ENCODE data around the gene MAPT.
"Not testable (repeated sequence)": the region's sequence is repeated elsewhere in the genome, so short reads cannot be mapped to it uniquely, and the experiment has no call there.

MAPT gene

DNA sequence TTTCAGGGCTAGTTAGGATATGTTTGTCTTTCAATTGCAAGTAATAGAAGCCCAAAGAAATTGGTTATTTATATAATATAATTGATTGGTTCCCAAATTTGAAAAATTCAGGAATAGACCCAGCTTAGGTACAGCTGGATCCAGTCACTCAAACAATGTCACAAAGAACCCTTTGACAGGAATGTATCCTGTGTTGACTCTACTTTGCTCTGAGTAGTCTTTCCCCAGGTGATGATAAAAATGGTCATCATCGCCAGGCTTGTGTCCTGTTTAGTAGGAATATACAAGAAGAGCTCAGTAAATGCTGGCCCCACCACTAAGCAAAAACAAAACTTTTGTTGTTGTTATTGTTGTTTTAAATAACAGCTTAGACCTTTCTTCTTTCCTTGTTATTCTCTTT, 35.0 kb downstream of the MAPT start:
- no peak for DNase-seq (ENCODE audit: low spot score)

DNA sequence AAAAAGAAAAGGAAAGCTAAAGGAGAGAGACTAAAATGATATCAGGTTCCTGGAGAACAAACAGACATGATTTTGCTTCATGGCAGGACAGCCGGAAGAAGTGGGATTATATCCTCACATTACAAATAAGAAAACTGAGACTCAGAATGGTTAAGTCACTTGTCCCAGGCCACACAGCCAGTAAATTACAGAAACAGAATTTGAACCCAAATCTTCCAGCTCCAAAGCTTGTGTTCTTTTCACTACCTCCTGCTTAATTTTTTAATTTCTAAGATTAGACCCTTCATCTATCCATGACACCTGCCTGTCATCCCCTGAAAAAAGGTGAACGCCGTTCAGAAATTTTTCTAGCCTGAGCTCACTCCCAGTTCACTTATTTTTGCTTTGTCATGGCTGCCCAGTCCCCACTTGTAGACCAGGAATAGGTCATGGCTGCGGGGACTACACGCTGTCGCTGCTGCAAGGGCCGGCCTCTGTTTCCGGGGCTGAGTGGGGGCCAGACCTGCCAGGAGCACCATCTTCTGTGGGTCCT, 36.1 kb downstream of the MAPT start:
- no peak for DNase-seq (ENCODE audit: low spot score)

DNA sequence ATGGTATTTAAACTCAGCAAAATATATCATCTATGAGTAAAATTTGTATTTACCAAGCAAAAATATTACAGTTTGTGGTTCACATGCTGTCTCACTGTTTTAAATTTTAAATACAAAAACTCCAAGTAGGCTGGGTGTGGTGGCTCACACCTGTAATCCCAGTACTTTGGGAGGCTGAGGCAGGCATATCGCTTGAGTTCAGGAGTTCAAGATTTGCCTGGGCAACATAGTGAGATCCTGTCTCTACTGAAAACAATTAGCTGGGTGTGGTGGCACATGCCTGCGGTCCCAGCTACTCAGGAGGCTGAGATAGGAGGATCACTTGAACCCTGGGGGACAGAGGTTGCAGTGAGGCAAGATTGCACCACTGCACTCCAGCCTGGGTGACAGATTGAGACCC, 37.3 kb downstream of the MAPT start:
- DNase-seq (ENCODE audit: low spot score), result no peak

DNA sequence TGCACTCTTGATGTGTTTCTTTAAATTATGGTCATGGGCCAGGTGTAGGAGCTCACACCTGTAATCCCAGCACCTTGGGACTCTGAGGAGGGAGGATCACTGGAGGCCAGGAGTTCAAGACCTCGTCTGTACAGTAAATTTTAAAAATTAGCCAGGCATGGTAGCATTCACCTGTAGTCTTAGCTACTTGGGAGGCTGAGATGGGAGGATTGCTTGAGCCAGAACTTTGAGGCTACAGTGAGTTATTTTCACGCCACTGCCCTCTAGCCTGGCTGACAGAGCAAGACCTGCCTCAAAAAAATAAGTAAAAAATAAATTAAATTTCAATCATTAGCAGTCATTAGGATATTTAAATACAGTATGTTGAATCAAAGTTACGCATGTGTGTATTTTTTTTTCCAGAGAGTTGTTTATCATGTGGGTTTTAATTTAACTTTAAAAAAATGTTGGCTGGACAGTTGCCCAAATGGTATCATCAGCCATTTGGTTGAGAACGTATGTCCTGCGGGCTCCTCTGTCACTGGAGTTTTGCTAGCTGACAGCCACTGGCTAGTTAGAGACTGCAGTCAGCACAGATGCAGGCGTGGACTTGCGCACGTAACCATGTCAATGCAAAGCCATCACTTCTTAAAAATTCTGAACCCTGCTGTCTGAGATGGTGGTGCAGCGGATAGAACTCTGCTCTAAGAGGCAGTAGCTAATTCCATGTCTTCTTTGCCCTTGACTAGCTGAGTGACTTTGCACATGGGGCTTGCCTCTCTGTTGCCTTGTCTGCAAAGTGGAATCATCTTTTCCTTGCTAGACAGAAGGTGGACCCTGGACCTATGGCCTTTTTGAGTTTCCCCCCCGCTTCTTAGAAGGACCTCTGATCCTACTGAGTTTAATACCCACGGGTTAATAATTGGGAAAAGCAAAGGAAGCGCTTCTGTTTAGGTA, 40.0 kb downstream of the MAPT start:
- no peak for DNase-seq (ENCODE audit: low spot score)

DNA sequence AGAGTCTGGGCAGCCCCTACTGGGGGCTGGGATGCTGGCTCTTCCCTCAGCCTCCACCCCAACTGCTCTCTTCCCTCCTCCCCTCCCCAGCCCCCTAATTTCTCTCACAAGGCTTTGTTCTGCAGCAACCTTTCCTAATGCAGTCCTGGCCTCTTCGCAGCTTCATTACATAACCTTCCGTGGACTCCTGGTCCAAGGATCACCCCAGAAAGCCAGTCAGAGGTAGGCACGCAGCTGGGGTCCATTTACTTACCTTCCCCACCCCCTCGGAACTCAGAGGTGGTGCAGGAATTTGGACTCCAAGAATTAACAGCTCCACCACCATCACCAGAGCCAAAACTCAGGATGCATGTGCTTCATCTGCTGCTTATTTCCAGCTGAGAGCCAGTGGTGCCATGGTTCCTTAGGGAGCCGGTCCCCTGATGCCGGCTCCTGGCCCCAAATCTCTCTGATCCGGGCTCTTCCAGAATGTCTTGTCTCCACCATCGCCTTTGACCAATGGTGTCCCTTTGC, 40.9 kb downstream of the MAPT start:
- DNase-seq (ENCODE audit: low spot score), result no peak

DNA sequence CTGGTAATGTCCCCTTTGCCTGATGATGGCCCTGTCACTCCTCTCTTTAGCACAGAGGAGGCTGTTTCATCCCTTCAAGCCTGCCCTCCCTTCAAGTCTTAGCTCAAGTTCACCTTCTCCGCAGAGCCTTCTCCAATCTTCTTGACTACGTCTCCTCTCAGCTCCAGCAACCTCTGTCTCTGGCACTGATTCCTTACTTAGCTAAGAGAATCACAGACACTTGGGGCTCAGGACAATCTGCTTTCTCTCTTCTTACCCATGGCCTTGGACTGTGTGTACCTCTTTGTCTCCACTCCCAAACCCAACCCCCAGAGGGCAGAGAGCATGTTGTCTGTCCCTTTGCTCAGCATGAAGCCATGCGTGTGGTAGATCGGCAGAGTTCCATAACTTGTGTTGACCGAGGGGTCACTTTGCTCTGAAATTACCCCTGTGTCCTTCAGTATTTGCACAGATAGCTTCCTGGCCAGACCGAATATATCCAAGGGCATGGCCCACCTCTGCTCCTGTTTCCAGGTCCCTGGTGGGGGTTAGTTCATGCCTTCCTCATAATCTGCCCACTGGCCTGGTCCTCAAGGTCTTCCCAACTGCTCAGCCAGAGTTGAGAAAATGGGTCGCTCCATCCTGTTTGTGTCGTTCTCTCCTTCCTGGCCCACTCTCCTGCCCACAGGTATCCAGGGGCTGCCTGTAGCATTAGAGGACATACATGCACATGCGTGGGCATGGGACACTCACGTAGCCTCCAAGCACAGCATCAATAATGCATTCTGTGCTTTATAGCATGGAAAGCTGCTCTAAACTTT, 41.6 kb downstream of the MAPT start:
- DNase-seq (ENCODE audit: low spot score), result no peak

DNA sequence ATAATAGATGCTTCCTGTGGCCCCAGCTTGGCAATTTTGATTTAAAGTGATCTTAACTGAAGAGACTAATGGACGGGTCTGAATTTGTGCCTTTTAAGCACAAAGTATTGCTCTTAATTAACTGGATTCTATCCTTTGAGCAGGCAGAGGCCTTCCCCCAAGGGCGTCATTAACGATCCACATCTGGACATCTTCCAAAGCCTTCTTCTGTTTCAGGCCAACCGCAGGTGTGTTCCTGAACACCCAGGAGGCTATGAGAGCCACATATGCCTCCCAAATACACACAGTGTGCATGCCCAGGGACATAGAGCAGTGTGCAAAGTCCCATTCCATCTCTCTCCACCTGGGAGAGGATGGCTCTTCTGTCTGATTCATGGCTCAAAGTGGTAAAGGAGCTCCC, 42.3 kb downstream of the MAPT start:
- no peak for DNase-seq (ENCODE audit: low spot score)

DNA sequence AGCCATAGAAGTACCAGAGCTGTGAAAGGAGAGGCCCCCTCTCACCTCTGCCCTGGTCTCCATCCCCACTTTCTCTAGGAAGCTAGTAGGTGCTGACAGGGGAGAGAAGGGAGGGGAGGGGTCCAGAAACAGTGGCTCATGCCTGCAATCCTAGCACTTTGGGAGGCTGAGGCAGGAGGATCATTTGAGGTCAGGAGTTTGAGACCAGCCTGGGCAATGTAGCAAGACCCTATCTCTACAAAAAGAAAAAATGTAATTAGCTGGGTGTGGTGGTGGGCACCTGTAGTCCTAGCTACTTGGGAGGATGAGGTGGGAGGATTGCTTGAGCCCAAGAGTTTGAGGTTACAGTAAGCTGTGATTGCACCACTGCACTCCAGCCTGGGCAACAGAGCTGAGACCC, 42.8 kb downstream of the MAPT start:
- DNase-seq (ENCODE audit: low spot score), result not testable (repeated sequence)

DNA sequence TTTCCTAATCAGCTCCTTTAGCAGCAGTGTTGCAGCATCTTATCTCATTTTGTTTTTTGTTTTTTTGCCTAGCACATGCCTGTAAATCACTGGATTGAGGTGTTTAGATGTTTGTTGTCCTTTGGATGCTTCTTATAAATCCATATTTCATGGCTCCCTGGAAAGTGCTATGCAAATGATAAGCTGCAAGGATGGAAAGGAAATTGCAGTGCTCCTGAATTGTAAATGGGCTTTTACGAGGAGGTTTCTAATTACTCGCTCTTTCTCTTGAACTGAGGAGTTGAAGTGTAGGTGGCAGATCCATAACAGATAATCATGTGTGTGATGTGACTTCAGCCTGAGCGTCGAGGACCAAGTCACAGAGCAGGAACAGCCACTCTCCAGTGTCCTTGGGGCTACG, 45.0 kb downstream of the MAPT start:
- DNase-seq (ENCODE audit: low spot score), result no peak

DNA sequence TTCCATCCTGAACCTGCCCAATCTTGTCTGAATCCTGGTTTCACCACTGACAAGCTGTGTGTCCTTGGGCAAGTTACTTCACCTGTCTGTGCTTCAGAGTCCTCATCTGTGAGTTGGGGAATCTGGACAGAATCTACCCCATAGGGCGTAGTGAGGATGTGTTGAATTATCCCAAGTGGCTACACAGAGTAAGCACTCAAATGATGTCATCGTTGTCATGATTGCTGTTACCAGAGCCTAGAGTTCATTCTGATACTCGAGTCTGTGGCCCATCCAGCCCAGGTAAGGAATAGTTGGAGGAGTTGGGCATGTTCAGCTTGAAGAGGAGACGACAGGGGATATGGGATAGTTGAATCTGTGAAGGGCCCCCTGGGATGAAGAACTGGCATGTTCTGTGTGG, 45.9 kb downstream of the MAPT start:
- DNase-seq (ENCODE audit: low spot score), result no peak

DNA sequence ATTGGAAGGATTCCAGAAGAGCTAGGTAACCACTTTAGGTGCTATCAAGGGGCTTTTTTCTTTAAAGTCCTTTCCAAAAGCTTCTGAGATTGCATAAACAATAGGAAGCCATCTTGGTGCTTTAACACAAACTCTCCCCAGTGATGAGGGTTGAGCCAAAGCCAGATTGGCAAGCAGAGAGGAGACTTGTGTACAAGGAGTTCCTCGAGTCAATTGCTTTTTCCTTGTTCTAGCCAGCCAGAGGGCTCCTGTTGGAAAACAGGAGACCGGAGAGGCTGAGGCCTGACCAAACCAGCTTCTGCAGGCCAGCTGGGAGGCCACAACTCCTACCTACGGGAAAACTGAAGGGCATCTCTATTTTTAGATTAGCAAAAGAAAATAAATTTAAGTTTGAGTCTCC, 46.5 kb downstream of the MAPT start:
- DNase-seq (ENCODE audit: low spot score), result no peak

DNA sequence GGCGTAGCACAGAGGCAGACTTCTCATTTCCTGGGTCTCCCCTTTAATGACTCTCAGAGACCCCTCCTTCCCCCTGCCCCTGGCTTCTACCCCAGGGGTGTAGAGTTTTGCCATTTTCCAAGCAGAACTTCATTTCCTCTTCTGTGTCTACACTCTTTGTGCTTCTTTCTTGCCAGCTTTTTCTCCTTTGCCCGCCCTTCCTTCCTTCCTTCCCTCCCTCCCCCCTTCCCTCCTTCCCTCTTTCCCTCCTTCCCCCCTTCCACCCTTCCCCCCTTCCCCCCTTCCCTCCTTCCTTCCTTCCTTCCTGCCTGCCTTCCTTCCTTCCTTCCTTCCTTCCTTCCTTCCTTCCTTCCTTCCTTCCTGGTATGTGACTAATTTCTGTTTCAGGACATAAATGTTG, 47.0 kb downstream of the MAPT start:
- DNase-seq (ENCODE audit: low spot score), result no peak

DNA sequence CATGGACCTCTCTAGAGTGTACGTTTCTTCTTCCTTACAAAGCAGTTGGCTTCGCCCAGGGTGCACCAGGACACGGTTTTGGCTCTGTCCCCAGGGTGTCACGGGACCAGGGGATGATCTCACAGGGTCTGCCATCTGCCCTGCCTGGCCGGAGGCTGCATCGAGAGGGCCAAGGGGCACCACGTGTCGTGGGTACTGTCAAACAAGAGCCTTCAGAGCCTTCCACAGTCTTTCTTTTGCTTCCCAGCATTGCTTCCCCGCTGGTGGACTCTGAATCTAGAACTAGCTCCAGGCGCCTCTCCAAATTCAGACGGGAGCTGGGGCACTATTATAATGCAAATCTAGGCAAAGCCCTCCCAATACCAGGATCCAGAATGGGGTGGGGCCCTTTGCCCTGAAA, 47.9 kb downstream of the MAPT start:
- no peak for DNase-seq (ENCODE audit: low spot score)

DNA sequence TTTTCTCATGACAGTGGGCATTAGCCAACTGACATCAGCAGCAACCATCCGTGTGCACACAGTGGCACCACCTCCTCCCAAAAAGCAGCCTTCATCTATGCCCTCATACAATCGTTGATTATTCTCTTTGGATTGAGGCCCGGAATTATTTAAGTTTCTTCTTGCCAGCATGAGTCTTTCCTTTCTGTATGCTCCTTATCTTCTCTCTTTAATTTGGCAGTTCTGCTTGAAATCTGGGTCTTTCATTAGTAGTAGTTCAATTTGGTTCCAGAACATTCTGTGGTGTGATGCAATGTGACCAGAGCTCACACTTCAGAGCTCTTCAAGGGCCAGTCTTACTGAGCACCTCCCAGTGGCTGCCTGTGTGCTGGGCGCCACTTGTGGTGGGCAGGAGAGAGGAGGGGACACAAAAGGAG, 52.5 kb downstream of the MAPT start:
- DNase-seq (ENCODE audit: low spot score), result no peak

DNA sequence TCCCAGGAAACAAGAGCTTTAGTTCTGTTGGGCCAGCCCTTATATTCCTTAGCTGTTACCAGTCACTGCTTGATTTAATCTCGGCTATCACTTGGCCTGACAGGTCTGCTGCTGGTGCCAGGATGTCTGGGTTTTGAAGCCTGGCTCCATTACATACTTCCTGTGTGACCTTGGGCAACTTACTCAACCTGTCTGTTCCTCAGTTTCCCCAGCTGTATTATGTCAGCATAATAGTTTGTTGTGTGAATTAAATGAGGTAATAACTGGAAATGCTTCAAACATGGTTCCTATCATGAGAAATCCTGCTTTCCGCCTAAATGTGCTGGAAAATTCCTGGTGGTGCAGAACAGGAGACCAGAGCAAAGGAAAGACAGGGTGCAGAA, 54.1 kb downstream of the MAPT start:
- no peak for DNase-seq (ENCODE audit: low spot score)

DNA sequence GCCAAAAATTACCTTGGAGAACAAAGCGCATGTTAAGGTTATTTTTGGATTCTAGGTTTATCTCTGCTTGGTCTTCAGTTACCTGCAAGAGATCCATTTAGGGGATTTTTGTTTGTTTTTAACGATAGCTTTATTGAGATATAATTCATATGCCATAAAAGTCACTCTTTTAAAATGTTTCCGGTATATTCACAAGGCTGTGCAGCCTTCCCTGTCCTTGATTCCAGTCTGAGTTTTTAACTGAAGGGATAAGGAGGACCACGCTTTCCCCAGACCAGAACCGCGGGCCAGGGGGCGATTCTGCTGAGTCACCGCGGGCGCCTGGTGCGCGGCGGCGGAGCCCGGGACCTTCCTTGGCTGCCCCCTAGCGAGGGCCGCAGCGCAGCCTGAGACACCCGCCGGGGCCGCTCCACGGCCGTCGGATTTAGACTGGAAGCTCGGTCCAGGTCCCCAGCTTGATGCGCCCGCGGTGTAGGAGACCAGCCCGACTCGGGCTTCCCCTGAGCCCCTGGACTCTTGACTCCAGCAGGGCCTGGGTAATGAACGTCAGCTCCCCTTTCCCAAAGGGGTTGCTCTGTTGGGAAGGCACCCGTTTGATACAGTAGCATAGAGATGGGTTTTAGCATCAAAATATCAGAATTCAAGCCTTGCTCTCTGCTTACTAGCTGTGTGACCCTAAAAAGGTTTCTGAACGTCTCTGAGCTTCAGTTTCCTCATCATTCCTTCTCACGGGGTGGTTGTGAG, 54.7 kb downstream of the MAPT start:
- peak; percentile 46 for DNase-seq (ENCODE audit: low spot score)

DNA sequence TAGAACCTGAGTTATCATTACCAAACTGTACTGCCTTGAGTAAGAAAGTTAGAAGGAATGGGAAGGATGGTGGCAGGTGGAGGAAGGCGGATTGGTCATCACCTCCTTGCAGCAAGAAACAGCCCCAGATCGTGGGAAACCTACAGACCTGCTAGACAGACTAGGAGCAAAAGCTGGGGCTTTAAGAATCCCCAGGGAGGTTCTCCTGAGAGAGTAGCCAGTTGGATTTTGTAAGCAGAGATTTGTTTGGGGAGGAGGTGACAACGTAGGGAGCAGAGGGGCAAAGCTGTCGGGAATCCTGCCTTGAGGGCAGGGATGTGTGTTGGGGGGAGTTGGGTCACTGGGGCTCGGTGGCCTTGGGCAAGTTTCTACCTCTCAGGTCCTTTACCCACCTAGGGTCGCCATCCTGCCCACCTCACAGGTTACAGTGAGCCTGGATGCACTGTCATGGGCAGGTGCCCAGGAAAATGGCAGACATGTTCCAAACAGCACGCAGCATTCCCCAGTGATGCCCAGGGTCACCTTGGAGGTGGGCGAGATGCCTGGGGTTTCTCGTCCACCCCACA, 55.5 kb downstream of the MAPT start:
- DNase-seq (ENCODE audit: low spot score), result no peak

DNA sequence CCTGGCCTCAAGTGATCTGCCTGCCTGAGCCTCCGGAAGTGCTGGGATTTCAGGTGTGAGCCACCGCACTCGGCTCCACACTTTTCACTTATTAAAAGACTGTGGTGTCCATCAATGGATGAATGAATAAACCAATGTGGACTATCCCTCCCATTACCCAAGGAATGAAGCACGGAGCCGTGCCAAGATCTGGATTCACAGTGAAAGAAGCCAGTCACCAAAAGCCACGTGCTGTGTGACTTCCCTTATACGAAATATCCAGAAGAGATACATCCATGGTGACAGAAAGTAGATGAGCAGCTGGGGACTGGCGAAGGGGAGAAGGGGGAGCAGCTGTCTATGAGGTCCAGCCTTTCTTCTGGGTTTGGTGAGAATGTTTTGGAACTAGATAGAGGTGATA, 56.5 kb downstream of the MAPT start:
- DNase-seq (ENCODE audit: low spot score), result no peak

DNA sequence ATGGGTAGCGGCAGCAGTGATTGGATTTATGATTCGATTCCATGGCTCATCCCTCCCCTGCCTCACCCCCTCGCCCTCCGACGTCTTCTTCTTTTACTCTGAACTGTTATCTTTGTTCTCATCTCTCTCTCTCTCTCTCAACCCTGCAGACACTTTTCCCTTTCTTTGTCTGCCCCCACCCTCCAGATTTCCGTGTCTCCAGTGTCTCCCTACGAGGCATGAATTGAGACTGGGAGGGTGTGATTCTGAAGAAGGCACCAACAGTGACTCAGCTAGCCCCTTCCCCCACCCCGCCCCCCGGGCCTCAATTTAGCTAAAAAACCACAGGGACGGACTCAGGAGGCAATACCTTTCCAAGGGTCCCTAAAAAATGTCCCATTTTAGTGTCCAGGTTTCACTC, 57.0 kb downstream of the MAPT start:
- no peak for DNase-seq (ENCODE audit: low spot score)

DNA sequence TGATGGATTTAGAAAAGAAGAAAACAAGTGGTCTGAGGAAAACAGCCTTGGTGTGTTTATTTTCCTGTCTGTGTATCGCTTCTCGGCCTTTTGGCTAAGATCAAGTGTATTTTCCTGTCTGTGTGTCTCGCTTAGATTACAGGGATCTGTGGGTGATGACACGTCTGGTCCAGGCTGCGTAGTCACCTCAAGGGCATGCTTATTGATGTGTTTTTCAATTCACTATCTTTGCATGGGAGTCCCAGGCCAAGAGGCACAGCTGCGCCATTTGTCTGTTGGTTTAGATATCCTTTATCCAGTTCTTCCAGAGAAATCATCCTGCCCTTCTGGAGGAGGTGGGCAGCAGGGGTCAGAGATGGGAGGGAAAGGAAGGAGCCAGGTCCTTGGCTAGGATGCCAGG, 57.6 kb downstream of the MAPT start:
- DNase-seq (ENCODE audit: low spot score), result no peak

DNA sequence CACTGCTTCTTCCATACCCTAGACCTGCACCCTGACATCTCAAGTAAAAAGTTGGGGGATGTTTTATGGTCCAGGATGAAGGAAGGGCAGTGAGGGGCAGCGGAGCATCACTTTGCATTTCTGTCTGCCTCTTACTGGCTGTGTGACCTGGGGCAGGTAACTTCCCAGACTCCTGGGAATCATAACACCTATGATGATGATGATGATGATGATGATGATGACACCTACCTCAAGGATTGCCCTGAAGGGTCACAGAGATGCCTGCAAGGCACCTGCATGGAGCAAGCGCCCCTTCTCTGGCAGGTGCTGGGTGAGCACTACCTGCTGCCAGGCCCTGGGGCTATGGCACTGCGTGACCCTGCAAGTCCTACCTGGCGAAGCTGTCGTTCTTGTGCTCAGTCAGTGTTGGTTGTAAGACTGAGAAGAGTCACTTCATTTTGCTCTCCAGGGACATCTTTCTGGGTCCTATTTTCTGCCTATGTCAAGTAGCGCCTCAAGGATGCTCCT, 58.5 kb downstream of the MAPT start:
- no peak for DNase-seq (ENCODE audit: low spot score)

DNA sequence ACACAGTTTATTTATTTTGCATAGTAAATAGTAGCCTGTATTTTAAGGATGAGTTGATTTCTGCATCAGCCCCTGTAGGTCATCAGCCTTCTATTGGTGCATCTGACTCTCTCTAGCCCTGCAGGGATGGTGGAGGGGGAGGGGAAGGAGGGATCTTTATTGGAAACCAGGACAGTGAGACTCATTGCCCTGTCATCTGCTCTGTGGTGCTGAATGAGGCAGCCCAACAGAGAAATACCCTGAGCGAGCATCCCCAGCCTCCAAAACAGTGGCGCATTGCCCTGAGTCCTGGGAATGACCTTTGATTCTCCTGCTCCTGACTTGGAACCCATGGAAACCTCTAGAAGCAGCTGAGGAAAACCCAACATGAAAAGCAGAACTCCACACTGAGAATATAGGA, 59.2 kb downstream of the MAPT start:
- DNase-seq (ENCODE audit: low spot score), result no peak
